Activated naive CD4-positive, alpha-beta T cell (primary cell): ENCODE measurements around the gene C5orf15.
A peak's percentile ranks its signal among the peaks of the same experiment; 100 is the strongest.

Experiments used
- DNase-seq, 4 experiments: peaks; one replicate each; lab custom pipeline; 2025; lab: John Stamatoyannopoulos, UW

The C5orf15 gene

DNA sequence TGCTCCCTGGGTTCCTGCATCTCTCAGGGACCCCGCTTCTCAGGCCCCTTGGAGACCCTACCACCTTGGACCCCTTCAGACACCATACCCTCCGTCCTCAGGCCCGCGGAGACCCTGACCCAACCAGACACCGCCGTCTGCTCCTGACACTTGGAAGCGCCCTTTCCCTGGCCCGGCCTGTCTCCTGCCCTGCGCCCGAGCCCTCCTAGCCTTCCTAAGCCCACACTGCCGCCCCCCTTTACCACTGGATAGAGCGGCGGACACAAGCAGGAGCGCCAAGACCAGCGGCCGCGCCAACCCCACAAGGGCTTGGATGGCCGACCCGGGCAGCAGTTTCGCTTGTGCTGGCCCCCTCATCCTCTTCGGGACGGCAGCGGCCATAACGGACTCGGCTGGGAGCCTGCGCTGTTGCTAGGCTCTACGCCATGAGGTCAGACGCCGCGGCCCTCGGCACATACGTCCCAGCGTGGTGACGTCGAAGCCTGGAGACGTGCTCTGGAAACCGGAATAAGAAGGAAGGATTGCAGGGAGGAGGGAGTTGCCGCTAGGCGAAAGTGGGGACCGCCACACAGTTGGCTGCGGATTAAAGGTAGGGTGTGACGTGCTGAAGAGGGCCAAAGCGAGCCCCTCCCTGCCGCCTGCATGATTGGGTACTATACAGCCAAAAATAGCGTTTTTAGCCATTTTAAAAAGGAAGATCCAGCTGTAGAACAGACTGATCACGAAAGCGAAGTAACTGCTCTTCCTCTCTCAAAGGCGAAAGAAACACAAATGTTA, at the start of gene C5orf15:
C5orf15 (minus strand) TSS at position 422 of the 777 bp plus-strand sequence; CDS start at position 381, 41 bp downstream.
- DNase-seq = peak; percentile 69 to 81 (median 74)

DNA sequence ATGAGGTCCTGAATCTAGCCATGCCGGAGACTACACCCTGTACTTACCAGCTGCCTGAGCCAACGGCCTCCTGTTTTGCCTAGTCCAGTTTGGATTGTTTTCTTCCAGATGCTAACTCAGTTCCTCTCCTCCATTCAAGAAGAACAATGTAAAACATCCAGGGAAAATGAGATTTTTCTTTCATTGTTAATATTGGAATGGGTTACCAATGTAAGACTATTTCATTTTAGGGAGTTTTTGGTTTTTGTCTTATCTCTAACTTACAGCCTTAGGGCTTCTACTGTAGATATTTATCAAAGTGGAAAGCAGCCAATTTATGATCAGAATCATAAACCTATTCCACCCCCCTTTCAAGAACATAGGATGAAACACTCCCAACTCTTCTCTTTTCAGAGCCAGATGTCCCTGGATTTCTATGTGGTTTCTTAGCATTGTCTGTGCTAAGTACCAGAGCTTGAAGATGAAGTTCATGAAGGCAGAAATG, 39.9 kb upstream of the C5orf15 start:
- DNase-seq = no peak

DNA sequence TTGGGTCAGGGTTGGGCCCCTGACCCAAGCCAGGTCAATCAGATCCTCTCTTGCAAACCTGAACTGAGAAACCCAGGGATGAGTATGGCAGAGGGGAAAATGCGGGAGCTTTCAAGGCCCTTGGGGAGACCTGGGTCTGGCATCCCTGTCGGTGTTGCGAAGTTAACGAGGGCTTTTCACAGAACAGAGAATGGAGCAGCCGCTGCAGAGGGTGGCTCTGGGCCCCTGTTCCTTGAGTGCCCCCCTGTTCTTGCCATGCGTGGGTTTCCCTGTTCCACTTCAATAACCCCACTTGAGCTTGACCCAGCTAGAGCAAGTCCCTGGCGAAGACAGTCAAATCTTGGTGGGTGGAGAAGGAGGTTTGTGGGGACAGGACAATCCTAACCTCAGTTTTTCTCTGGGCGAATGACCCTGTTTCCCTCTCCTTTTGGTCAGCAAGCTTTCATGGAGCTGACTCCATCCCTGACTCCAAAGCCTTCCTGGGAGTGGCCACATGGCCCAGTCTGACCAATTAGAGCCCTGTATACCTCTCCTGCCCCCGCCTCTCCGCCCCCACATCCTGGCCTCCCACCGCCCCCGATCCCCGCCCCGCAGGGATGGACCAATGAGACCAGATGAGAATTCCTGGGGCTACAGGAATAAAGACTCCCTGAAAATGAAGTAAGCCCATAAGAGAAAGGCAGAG, 39.3 kb upstream of the C5orf15 start:
- DNase-seq = no peak

DNA sequence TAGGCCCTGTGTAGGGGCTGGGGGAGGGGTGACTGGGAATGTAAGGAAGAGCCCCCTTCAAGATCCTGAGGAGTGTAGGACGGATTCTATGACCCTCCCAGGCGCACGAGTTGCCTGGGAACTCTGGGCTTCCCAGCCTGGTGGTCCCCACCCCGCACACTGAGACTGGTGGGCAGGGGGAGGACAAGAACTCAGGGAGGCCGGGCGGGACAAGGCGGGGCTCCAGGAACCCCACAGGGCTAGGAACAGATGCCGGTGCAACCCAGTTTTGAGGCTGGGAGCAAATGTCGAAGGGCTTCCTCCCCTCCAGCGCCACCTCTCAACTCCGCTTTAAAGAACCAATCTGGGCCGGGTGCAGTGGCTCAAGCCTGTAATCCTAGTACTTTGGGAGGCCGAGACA, 37.7 kb upstream of the C5orf15 start:
- no peak for DNase-seq

DNA sequence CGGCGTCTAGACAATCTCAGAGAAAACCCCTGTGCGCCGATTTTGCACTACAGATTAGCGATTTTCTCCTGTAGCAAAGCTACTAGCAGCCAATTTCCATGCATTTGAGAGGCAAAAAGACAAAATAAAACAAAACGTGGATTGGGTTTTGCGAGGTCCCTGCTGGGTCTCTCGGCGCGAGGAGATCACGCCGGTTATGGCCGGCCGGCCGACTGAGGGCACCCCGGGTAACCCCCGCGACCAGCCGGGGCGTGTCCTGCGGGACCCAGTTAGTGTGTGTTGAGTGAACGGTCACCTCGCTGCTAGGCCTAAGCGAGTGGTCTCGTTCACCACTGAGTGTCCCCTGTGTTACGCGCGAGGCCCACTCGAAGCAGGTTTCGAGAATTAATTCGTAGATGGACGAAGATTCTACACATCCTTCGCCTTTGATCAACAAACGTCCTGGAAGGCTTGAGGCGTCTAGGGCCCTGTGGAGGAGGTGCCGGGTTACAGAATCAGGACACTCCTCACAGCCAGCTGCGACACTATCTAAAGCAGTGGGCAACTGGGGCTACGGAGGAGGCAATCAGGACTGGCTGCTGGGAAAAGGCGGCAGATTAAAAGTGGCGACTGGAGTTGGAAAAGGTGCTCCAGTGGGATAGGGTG, 37.1 kb upstream of the C5orf15 start:
- DNase-seq = no peak

DNA sequence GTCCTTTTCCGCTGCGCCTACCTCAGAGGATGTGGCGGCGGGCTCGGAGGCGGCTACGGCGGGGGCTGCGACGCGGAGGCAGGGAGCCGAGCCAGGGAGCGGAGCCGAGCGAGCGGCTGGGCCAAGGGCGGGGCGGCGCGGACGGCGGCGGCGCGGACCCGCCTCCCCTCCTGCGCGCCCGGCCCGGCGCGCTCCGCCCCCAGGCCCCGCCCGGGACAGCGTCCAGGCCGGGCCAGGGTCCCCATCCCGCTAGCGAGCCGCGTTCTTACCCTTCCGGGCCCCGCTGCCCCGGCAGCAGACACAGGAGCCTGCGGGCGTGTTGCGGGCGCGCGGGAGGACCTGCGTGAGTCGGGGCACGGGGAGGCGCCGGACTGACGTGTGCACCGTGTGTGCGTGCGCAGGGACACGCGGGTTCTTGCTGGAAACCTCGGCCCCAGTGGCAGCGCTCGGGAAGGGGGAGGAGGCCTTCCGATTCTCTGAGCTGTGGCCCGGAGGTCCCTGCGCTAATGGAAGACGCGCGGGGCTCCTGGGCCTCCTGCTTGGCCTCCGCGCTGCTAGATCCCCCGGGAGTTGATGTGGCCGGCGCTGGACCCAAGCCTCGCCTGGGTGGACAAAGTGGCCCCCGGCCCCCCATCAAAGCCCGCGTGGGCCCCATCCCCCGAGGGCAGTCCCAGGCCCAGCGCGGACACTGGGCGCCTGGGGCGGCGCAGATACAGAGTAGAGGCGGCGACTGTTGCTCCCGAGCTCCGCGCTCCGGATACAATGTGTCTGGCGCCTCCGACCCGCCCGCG, 36.4 kb upstream of the C5orf15 start, which contains the start of gene VDAC1:
VDAC1 (minus strand) TSS at position 350 of the 791 bp plus-strand sequence. CDS start 11,963 bp downstream, outside the sequence.
- DNase-seq = peak; percentile 44 to 78 (median 67)

DNA sequence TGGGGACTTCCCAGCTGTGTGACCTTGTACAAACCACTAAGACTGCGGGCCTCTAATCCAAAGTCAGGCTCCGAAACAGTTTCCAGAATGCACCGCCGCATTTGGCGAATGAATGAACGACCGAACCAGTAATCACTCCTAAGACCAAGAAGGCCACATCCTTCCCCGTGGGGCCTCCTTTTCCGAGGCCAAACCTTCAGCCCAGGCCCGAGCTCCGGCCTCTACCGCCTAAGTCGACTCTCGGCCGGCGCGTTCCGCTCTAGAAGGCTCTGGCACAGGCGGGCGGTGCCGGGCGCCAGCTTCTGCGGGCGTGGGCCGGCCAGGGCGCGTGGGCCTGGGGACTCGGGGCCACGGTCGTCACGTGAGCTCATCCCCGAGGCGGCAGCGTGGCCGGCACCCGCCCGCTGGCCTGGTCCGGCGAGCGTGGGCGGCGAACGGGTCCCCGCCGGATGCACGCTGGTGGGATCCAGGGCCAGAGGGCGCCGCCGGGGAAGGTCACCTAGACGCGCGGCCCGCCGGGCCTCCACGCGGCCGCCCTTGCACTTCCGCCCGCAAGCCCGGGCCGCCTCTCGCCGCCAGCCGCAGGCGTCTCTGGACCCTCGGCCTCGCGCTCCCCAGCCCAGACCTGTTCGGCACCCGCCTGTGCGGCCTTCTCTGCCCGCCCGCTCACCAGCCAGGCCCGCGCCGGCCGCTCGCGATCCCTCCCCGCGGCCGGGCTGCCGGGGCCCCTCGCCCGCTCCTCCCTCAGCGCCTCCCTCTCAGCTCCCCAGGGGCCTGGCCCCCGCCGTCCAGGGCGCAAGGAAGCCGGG, 35.6 kb upstream of the C5orf15 start:
- peak in 2 of 4 experiments; percentile 44 to 52 for DNase-seq

DNA sequence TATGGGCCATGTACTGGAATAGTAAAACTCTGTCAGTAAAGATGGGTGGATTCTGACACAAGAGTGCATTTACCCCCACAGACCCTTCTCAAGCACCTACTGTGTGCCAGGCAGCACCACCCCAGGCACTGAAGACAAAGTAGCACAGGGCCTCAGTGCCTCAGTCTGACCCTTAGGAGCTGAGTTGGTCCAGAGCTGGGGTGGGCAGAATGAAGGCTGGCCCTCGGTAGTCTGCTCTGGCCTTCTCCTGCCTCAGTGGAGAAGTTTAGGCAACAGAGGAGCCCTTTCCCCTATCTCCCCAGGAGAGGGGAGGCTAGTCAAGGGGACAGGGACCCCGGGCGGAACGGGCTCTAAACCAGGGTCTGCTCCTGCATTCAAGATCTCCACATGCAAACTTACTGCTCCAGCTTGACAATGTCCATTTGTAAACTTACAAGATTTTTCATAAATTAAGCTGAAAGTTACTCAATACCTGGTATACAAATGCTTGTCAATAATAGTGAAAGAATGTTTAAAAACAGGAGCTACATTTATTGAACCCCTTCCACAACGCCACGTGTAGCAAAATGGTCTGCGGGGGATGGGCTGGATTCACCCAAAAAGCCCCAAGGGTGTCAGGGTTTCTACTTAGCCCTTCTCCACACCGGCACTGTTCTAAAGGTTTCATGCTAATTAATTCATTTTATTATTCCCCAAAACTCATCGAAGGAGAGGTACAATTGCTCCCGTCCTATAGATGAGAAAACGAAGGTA, 34.8 kb upstream of the C5orf15 start:
- DNase-seq = peak in 1 of 4 experiments; percentile 26

DNA sequence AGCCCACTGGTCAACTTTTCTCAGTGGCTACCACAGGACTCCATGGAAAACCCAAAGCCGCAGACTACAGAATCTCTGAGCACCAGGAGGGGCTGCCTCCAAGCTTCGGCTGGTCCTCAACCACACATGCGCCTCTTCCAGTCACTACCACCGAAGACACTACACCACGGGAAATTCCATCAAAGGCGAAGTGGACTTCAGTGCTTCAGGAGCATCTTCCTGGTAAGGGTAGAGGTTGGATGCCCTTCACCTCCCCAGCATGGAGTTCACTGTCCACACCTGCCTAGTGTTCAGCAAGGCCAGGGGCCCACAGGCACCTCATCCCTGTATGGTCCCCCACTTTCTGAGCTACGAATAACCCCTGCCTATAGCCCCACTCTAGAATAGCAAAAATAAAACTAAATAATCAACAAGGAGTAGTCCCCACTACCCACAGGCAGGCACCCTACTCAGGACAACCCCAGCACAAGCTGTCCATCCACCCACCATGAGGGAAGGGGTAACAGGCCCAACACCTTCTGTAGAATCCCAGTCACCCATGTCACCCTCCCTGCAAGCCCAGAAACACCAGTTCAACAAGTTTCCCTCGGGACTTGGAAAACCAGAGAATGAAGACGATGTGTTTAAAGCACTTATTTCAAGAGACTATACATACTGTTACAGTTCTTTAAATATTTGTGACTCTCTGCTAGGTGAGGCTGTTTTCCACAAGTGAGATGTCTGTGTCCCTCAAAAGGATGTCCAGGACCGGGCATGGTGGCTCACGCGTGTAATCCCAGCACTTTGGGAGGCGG, 33.7 kb upstream of the C5orf15 start:
- DNase-seq = no peak

DNA sequence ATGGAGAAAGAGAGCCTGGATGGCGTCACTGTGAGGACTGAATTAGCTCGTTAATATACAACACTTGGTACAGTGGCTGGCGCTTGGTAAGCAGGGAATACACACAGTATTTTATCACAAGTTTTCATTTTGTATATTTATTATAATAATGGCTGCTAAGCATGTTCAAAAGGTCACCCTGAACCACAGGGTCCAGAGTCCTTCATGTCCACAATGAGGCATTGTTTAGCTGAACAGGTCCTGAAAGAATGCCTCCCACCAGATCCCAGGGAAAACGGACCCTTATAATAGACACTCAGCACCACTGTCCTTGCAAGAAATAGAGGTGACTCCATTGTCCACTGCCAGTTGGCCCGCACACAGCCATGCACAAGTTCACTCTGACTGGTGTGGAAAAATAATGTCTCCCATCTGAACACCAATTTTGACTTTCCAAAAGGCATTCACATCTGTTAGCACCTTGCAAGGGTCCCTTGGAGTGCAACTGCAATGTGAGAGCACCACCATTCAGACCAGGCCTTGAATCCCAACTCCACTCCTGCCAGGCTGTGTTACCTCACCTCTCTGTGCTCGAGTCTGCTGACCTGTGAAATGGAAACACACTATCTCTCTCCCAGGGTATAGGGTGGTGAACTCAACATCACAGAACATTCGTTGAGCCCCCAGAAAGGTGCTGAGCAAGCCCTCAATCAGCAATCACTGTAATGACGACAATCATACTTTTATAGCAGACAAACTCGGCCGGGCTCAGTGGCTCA, 32.5 kb upstream of the C5orf15 start:
- no peak for DNase-seq

DNA sequence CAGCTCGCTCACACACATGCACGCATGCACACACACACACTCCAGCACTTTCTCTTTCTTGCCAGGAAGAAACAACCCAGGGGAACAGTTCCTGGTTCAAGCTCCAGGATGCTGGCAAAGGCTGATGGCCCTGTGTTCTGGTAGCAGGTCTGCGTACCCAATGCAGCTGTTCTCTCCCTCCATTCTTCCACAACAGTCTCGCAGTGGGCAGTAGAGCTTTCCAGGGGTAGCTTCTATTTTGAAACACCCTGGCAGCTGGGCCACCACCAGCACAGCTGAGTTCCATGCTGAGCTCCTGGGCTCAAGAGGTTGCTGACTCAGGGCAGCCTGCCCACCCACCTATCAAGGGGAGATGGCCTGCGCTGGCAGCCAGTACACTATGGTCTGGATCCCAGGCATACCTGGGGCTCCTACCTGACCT, 31.7 kb upstream of the C5orf15 start:
- DNase-seq = no peak

DNA sequence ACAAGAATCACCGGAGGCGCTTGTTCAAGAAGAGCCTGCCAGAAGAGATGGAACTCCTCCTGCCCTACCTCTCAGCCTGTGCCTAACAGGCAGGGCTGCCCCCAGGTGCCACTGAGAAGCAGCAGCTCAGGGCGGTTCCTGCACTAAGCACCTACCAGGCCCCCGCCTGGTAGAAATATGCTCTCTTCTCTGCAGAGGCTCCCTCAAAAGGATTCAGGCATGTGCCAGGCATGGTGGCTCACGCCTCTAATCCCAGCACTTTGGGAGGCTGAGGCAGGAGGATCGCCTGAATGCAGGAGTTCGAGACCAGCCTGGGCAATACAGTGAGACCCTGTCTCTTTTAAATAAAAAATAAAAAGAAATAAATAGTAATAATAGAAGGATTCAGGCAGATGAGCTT, 30.4 kb upstream of the C5orf15 start:
- DNase-seq = no peak

DNA sequence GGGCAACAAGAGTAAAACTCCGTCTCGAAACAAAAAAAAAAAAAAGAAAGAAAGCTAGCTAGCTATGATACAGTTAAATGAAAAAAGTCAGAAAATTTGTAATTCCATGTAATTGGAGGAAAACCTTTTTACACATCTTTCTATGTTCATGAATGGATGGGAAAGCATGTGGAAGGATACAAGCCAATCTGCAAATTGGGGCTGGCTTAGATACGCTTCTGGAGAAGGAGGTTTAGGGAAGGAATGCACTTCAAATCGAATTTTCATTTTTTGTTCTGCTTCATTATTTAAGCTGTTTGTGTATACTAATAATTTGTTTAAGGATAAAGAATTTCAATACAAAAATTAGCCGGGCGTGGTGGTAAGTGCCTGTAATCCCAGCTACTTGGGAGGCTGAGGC, 29.6 kb upstream of the C5orf15 start:
- no peak for DNase-seq

DNA sequence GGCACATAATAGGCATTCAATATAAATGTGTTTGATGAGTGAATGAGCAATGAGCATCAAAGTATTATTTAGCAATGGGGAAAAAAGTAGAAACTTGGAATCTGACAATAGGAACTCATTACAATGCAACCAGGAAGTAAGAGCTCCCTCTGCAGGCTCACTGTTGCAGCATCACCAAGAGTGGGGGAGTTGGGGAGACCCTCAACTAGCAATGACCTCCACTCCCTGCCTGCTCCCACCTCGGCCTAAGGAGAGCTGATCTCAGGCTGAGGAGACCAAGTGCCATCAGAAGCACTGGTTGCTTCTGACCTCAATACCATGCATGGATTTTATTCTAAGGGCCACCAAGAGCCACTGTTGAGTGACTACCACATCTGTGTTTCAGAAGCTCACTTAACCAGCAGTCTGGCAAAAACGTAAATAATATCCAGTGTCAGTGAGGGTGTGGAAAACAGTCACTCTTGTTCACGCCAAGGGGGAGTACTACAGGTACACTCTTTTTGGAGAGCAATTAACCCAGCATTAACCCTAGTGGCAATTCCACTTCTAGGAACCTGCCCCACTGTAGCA, 28.3 kb upstream of the C5orf15 start:
- DNase-seq = no peak

DNA sequence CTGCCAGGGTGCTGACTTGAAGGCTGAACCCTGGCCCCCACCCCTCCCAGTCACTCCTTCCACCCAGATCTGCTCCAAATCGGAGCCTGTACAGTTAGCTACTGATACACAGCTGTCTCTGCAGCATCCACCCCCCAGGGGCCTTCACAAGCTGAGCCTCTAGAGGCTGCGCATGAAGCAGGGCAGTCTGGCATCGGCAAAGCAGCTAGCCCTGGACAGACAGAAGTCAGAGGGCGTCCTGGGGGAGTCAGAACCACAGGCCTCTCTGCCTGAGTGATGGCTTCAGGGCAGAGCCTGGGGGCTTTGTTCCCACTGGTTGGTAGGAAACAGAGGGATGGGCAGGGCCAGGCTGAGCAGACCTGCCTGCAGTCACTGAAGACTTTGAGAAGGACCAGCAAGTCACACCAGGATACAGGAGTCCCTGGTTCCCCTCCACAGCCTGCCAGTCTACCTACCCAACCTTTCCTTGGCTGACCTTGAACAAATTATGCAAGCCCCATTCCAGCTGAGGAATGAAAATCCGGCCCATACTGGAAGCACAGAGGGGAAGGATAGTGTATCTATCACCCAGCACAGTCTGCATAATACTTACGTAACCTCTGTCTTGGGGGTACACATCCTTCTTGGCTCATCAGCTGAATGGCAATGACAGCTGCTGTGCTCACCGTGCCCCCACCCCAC, 27.6 kb upstream of the C5orf15 start:
- DNase-seq = no peak

DNA sequence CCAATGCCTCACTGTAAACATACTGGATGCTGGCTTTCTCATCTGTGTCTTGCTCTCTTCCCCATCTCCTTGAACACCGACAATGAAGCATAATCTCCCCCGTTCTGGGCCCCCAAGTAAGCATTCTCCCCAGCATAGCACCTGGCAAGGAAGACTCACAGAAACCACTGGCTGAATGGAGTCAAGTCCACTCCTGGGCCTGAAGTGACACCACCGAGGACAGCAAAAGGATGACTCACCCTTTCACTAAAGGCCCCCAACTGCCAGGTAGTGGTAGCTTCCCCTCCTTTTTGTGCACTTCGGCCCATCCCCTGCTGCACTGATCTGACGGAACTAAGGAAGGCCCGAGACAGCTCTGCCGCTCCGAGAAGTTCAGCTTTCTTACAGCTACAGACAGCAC, 26.9 kb upstream of the C5orf15 start:
- no peak for DNase-seq

DNA sequence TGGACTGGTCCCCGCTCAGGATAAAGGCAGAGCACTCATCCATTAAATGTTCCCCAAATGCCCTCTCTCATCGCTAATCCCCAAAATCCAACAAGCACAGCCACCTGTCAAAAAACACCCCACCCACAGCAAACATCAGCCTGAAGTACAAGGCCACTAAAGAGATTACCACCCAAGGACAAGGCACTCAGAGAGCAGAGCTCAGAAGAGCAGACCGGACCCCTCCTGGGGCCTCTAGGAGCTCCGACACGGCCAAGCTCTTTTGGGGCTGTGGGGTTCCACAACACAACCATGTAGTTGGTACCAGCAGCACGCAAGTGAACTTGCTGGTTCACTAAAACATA, 26.5 kb upstream of the C5orf15 start:
- DNase-seq = no peak
